GM19468 (cell line): ENCODE measurements around the gene APOF.
"Not testable (repeated sequence)": the region's sequence is repeated elsewhere in the genome, so short reads cannot be mapped to it uniquely, and the experiment has no call there.

Experiments used
- ATAC-seq: cut with Tn5 transposase; IDR thresholded peaks from one replicate; pipeline ENCODE4 v1.9.1; 2021; ENCODE audit warnings: mild to moderate bottlenecking, moderate library complexity, moderate number of reproducible peaks; ENCODE audit not compliant: unreplicated experiment; ENCODE audit errors: extremely low read depth

The APOF gene

GRCh38 chr12:56334490-56334793 is 28.2 kb downstream of the APOF start:
- ATAC-seq, result no peak

DNA sequence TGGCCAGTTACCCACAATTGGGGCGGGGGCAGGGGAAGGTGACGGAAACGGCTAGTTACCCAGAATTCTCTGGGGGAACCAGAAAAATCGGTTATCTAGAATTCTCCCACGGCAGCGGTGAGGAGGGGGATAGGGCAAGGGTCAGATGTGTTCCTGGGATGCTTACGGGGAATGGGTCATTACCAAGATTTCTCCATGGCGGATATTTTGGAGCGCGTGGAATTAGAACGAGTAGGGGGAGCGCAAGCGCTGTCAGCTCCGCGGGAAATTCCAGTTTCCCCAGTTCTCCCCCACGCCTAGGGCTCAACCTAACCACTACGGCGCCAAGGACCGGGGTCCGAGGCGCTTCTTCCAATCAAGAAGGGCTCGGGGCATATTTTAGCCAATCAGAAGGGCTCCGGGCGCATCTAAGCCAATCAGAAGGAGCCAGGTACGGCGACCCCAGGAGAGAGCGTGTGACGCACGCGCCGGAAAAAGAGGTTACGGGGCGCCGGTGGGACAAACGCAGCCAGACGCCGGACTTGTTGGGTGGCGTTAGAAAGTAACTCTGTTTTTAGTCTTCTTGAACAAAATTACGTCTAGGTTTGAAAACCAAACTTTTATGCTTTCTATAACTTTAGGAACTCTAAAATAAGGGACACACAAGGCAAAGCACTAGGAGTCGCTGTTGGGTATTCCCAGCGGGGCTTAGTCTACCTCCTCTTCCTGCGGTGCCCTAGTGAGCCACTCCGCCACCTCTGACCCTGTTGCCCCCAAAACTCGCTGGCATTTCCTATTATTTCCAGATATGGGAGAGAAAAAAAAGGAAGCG is 28.8 kb downstream of the APOF start, which contains the start of gene PAN2:
PAN2 (minus strand) TSS at position 322 of the 811 bp plus-strand sequence. CDS start 906 bp downstream, outside the sequence.
- peak; percentile 92 for ATAC-seq

- no peak for ATAC-seq
Measured at GRCh38 chr12:56333197-56333678, 29.4 kb downstream of the APOF start.

DNA sequence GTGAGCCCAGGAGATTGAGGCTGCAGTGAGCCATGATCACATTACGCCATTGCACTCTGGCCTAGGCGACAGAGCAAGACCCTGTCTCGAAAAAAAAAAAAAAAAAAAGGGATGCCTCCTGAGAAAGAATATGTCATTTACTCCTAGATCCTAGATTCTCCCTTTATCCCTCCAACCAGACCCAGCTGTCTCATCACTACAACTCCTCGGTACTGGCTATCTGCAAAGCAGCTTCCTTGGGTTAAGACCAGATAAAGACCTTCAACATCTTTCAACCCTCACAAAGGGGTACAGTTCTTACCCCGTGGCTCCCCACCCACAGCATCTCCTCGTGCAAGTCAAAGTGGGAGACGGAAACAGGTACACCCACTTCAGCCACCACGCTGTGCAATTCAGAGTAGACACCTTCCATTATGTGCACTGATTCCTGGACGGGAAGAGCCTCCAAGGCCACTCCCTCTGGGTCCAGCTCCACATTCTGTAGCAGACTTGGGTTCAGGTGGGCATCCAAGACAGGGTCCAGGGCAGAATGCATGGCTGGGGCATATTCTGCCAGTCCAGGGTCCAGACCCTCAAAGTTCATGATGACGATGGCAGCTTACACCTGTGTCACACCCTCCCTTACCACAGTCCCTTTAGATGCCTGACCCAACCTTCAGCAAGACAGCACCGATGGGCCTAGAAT is 30.0 kb downstream of the APOF start:
- ATAC-seq, result no peak

GRCh38 chr12:56330936-56331490 is 31.6 kb downstream of the APOF start:
- no peak for ATAC-seq

GRCh38 chr12:56326533-56326932 is 36.1 kb downstream of the APOF start:
- ATAC-seq, result no peak

DNA sequence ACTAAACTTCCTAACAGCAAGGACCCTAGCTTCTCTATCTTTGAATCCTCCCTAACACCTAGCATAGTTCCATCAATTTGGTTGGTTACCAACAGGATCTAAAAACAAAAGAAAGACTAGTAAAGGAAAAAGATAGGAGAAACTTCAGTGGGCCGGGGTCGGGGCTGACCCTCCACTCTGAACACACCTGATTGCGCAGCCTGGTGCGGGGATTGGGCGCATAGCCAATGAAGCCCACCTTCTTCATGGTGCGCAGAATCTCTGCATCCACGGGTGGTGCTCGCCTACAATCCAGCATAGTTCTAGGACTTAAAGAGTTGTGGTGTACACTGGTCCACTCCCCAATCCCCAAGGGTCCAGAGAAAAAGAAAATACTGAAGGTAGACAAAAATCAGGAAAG is 36.5 kb downstream of the APOF start:
- ATAC-seq, result no peak

GRCh38 chr12:56324206-56324605 is 38.5 kb downstream of the APOF start:
- ATAC-seq, result no peak

DNA sequence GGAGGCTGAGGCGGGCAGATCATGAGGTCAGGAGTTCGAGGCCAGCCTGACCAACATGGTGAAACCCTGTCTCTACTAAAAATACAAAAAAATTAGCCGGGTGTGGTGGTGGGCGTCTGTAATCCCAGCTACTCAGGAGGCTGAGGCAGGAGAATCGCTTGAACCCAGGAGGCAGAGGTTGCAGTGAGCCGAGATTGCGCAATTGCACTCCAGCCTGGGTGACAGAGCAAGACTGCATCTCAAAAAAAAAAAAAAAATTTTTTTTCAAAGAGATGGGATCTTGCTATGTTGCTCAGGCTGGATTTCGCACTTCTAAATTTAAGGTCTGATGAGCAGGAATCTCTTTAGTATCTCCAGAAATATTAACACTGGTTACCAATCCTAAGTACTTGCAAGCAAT is 41.0 kb downstream of the APOF start:
- not testable (repeated sequence) for ATAC-seq

GRCh38 chr12:56321027-56321426 is 41.6 kb downstream of the APOF start:
- ATAC-seq, result no peak

GRCh38 chr12:56317675-56318074 is 45.0 kb downstream of the APOF start:
- no peak for ATAC-seq

DNA sequence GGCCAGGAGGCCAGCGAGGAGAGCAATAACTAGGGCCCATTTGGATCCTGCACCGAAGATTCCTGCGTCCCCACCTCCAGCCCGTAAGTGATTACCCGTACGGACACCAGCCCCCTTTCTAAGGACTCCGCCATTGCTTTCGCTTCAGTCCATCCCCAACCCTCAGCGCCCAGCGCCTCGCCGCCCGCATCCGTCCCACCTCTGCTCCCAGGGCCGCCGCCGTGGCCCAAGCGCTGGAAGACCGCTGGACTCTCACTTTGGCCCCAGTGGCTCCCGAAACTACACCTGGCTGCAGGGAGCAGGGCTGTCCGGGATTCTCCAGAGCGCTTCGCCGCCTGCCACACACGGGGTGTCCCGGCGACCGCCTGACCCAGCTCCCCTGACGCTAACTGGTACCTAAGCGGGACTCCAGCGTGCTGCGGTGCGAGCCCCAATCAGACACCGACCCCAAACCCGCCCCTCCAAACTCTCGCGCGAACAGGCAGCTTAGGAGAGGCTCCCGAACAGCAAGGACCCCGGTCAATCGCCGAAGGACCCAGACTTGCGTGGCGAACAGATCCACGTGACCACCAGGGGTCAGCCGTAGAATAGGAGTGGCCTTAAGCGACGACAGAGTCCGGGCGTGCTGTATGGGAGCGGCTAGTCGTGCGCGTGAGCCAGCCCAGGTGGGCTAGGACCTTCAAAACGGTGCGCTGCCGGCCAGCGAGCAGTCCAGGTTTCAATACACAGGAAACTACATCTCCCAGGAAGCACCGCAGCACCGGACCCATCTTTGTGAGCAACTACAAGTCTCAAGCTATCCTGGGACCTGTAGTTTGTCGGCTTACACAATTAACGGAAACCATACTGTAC is 46.8 kb downstream of the APOF start, which contains the start of gene CNPY2:
CNPY2 (minus strand) TSS at position 367 of the 852 bp plus-strand sequence. CDS start 771 bp downstream, outside the sequence.
- peak; percentile 83 for ATAC-seq

DNA sequence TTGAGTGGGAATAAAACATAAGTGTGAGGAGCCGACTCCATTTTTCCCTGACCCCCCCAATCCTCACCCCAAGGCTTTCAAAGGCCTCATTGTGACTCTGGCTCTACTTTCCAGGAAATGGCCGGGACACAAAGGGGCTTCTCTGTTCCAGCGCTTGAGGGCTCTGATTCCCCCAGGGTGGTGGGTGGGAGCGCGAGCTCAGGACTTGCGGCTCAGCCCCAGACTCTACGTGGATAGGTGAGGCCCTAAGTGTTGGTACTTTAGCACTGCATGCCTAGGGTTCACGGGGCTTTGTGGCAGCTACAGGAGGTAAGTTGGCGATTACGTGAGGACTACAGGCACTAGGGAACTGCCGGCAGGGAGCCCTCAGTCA is 47.4 kb downstream of the APOF start:
- no peak for ATAC-seq

- no peak for ATAC-seq
Measured at GRCh38 chr12:56311003-56311402, 51.7 kb downstream of the APOF start.
